Dermis microvascular lymphatic vessel endothelial cell (primary cell): Measurements from ENCODE around the gene OR6C70. TPM values are rescaled to one million over a fixed set of nuclear protein-coding genes. Genes with fewer than 3 reads are reported as not detected.
"Not testable (repeated sequence)": the region's sequence is repeated elsewhere in the genome, so short reads cannot be mapped to it uniquely, and the experiment has no call there.

Source experiments
- DNase-seq, 2 donors: peaks; one replicate each; pipeline versions ENCODE4 v3.0.0 to v3.0.0-alpha.2; 2010; ENCODE audit warnings: low read depth in 2 of 2
- total RNA-seq: library from RNA; depleted of rRNA; stranded (reverse); fragments of >200 nt; gene quantifications from 2 replicates; pipeline ENCODE4 v1.2.1, GENCODE V29; 2014

Gene OR6C70
- total RNA-seq: not detected in 2 replicates

DNA sequence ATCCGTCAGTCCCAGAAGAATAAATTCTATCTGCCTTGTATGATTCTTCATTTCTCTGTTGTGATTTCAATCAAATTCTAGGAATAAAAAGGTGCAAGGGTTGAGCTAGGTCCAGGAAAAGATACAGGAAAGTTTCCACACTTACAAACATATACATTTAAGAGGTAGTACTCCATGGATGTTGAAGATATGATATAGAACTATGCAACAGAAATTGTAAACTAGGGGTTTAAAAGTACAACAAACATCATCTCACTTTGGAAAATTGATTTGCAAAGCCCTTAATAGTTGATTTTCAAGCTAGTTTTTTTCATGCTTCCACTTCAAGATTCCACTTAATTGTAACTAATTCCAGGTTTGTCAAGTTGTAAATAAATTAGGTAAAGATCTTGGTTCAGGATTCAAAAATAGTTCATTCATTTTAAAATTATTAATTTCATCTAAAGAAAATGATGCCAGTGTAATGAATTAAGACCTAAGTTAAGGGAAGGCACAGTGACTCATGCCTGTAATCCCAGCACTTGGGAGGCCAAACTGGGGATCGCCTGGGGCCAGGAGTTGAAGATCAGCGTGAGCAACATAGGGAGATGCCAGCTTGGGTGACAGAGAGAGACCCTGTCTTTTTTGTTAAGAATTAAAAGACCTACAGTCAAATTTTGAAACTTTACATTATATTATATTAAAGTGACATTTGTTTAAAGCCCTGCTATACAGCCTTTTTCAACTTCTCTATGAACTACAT, at the start of gene OR6C70:
TSS of gene OR6C70 (minus strand) at position 51 of the 742 bp plus-strand sequence. CDS start at position 51, 0 bp downstream.
- no peak for DNase-seq

DNA sequence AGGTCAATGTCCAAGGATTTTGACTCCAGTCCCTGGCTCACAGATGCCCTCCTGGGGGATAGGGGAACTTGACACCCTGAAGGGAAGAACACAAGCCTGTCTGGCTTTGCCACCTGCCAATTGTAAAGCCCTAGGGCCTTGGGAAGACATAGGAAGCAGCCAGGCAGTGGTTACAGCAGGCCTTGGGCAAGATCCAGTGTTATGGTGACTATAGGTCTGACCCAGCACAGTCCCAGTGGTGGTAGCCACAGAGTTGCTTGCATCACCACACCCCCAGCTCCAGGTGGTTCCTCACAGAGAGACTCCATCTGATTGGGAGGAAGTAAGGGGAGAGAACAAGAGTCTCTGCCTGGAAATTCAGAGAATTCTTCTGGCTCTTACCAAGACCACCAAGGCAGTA, 46.5 kb upstream of the OR6C70 start:
- DNase-seq: no peak

DNA sequence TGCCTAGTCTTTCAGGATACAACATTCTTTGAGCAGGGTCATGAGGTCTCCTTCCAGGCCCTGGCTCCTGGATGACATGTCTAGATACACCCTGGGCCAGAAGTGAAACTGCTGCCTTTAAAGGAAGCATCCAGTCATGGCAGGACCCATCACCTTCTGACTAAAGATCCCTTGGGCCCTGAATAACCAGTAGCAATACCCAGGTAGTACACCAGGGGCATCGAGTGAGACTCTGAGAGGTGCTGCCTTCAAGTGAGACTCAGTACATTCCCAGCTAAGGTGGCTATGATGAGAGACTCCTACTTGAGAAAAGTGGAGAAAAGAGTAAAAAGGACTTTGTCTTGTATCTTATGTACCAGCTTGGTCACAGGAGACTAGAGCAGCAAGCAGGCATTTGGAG, 45.8 kb upstream of the OR6C70 start:
- no peak for DNase-seq

DNA sequence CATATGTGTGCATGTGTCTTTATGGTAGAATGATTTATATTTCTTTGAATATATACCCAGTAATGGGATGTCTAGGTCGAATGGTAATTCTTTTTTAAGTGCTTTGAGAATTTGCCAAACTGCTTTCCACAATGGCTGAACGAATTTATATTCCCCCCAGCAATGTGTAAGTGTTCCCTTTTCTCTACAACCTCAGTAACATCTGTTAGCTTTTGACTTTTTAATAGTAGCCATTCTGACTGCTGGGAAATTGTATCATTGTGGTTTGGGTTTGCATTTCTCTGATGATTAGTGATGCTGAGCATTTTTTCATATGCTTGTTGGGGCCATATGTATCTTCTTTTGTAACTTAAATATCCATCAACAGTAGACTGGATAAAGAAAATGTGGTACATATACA, 31.7 kb upstream of the OR6C70 start:
- DNase-seq: no peak

DNA sequence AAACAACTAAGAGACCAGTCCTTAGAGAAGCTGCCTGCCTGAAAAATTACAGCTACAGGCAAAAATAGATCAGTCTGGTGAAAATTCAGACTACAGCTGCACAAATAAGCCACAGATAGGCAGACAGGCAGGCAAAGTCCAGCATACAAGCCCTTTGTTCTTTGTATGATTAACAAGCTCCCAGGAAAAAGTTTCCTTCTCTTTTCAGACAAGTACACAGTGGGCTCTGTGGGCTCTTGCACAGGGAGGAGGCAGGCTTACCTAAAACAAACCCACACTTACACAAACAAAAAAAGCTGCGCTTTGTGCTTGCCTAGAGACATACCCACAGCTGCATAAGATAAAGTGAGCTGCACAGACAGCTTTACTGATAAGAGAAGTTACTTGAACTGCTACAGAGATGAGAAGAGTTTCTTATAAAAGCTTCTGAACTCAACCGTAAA, 29.9 kb upstream of the OR6C70 start:
- DNase-seq: no peak

DNA sequence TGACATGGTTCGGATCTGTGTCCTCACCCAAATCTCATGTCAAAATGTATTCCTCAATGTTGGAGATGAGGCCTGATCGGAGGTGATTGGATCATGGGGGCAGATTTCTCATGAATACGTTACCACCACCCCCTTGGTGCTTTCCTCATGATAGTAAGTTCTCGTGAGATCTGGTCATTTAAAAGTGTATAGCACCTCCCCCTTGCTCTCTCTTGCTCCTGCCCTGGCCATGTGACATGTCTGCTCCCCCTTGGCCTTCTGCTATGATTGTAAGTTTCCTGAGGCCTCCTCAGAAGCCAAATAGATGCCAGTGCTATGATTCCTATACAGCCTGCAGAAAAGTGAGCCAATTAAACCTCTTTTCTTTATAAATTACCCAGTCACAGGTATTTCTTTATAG, 29.3 kb upstream of the OR6C70 start:
- DNase-seq: no peak

DNA sequence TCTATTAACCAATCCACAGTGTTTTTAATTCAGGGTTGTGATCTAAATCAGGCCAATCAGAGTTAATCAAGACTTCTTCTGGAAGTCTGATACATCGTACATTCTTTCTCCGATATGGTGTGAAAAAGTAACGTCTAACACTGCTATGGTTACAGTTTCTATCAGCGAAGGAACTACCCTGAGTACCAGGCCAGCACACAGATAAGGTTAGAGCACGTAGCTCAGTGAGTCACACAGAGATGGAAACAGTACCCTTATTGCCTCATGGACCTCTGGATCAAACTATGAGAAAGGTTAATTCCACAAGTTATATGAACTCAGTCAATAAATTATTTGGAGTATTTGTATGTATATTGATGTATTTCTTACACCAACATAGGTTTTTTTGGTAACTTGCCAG, 25.6 kb upstream of the OR6C70 start:
- no peak for DNase-seq

DNA sequence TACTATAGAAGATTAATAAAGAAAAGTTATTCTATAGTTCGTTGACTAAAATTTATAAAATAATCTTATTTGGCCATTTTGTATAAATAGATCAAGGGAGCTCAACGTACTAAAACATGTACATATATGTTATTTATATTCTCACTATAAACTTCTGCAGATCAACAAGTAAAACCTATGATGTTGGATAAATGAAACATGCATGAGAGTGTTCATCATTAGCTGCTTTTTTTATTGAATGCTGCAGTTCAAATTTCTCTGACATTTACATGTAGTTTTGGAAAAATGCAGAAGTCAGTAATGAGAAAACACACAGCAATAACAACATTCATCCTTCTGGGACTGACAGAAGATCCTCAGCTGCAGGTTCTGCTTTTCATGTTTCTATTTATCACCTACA, 22.1 kb upstream of the OR6C70 start, which contains the start of gene OR6C68:
TSS of gene OR6C68 (plus strand) at position 301 of the 400 bp plus-strand sequence. CDS start at position 301, 0 bp downstream.
- DNase-seq: no peak

DNA sequence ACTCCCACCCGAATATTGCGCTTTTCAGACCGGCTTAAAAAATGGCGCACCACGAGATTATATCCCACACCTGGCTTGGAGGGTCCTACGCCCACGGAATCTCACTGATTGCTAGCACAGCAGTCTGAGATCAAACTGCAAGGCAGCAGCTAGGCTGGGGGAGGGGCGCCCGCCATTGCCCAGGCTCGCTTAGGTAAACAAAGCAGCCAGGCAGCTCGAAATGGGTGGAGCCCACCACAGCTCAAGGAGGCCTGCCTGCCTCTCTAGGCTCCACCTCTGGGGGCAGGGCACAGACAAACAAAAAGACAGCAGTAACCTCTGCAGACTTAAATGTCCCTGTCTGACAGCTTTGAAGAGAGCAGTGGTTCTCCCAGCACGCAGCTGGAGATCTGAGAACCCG, 14.3 kb upstream of the OR6C70 start:
- not testable (repeated sequence) for DNase-seq

DNA sequence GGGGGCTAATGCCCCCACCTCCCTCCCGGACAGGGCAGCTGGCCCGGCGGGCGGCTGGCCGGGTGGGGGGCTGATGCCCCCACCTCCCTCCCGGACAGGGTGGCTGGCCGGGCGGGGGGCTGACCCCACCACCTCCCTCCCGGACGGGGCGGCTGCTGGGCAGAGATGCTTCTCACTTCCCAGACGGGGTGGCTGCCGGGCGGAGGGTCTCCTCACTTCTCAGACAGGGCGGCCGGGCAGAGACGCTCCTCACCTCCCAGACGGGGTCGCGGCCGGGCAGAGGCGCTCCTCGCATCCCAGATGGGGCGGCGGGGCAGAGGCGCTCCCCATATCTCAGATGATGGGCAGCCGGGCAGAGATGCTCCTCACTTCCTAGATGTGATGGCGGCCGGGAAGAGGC, 9.2 kb upstream of the OR6C70 start:
- DNase-seq: not testable (repeated sequence)

DNA sequence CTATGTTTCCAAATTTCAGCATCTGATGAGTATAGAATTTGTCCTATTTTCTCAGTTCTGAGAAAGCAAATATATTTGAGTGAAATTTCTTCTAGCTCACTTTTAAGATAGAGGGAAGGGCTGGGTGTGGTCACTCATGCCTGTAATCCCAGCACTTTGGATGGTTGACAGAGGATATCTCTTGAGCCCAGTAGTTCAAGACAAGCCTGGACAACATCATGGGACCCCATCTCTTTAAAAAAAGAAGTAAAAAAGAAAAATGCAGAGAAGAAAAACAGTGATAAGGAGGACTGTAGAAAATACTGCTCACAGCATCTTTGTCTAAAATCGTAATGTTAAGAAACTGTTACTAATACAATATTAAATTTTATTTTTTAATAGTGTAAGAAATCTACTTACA, 2.3 kb upstream of the OR6C70 start:
- no peak for DNase-seq

DNA sequence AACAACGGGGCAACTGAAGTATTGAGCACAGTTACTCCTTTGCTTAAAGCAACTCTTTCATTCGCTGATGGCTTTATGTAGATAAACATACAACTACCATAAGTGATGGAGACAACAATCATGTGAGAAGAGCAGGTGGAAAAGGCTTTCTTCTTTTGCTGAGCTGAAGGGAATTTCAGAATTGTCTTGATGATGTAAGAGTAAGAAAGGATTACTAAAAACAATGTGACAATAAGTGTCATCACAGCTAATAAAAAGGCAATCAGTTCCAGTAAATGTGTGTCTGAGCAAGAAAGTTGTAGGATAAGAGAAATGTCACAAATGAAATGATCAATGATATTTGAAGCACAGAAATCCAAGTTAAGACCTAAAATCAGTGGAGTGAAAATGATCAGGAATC, 647 bp downstream of the OR6C70 start:
- DNase-seq: no peak

DNA sequence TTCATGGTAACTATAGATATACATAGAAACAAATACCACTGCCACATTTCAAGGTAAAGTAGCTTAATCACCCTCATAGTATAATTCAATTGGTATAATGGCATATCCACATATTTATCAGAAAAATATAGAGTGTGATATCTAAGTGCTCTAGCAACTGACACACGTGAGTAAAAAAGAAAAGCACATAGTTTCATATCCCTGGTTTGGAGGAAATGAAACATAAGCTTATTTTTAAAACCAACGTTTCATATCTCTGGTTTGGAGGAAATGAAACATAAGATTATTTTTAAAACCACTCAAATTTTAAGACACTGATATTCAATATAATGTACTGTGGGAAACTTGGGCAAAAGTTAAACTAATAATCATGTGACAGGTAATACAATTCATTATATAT, 2.1 kb downstream of the OR6C70 start:
- DNase-seq: no peak

DNA sequence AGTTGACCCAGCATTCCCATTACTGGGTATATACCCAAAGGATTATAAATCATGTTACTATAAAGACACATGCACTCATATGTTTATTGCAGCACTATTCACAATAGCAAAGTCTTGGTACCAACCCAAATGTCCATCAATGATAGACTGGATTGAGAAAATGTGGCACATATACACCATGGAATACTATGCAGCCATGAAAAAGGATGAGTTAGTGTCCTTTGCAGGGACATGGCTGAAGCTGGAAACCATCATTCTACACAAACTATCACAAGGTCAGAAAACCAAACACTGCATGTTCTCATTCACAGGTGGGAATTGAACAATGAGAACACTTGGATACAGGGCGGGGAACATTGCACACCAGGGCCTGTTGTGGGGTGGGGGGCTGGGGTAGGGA, 5.0 kb downstream of the OR6C70 start:
- DNase-seq: not testable (repeated sequence)

DNA sequence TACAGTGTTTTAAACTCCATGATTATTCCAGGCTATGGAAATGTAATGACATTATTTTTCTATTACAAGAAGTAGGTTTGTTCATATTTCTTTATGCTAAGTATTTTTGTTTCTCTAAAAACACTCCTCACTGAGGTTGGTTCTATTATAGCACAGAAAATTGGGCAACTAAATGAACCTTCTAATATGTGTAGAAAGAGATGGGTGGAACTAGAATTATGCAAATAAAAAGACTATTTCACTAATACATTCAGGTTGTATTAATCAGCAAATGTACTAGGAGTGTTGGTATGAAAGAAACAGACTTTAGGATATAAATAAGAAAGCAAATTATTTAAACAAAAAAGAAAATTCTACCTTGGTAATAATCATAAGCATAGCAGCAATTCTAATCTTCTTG, 21.1 kb downstream of the OR6C70 start:
- DNase-seq: no peak

DNA sequence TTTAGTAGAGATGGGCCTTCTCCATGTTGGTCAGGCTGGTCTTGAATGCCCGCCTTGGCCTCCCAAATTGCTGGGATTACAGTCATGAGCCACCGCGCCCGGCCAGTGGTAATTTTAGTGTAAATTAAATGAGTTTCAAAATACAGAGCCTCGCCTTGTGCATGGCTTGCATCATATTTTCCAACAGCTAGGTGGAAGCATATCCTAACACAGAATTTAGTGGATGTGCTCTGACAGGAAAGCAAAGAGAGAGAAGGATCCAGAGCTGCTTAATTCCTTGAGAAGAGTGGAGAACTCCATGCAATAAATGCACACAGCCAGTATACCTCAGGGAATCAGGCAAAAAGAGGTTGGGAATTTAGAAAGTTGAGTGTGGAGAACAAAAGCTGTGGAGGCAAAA, 23.6 kb downstream of the OR6C70 start:
- no peak for DNase-seq

DNA sequence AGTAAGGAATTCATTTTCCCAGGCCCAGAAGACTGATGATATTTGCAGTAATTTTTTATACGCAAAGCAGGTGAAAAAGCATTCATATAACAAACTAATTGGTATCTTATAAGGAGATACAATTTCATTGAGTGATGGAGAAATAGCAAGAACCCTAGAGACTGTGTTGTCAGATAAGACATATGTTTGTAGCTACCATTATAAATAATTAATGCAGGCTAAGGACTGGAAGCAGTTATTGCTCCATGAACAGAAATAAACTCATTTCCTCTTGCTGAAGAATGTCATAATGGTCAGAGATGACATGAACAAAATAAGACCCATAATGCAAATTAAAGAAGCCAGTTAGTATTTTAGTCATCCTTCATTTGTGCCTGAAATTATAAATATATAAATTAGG, 24.6 kb downstream of the OR6C70 start:
- DNase-seq: no peak

DNA sequence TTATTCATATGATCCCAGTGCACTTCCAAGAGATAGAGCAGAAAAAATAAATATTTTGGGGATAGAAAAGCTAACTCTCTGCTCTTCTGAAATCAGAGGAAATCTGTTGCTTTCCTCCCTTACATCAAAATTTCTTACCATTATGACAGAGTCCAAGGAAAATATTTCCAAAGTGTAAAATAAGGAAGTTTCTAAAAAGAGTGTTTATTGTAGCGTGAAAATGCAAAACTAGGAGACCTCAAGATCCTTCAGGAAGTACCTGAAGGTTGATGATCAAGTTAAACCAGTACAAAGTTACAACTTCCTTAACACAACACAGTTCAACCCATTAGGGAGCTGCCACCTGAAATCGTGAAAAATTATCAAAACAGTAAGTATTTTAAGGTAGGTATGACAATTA, 26.2 kb downstream of the OR6C70 start, which contains the start of gene OR6C2:
TSS of gene OR6C2 (plus strand) at position 301 of the 400 bp plus-strand sequence. CDS start 8,138 bp downstream, outside the sequence.
- DNase-seq: no peak

DNA sequence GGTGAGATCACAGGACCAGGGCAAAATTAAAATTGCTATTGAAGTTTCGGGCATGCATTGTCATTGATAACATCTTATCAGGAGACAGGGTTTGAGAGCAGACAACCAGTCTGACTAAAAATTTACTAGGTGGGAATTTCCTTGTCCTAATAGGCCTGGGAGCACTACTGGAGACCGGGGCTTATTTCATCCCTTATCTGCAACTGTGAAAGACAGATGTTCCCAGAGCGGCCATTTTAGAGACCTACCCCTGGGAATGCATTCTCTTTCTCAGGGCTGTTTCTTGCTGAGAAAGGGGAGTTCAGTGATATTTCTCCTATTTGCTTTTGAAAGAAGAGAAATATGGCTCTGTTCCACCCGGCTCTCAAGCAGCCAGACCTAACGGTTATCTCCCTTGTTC, 28.7 kb downstream of the OR6C70 start:
- DNase-seq: not testable (repeated sequence)

DNA sequence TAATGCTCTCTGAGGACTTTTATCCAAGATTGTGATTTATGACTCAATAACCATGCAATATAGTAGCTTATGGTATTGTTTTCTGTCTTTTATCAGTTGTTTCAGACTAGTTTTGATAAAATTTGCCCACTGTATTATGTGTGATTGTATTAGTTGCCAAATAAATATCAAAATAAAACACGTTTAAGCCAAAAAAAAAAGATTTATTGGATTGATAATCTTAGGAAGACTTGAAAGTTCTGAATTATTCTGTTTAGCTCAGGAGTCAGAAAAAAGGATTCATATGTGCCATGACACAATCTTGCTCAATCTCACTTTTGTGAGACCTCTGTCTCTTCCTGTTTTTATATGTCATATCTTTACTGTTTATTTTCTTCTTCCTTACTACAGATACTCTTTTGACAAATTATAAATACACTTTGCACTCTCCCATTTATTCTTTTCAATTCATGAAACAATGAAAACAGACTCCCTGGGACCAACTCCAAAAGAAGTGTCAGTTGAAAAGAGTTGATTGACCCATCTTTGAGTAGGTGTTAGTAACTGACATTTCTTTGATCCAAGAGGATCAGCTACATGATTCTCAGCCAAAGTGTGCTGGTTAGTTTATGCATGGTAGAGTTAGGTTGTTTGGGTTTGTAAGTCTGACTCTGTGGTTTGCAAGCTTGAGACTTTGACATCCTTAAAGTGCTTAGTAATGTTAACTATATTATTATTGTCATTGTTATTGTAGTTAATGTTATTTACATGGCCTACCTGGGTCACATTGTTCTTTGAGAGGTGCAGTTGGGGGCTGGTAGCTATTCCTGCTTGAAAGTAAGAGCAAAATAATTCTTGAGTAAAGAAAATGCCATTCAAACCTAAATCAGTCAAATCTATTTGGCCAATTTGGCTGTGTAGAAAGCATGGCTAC, 41.4 kb downstream of the OR6C70 start:
- no peak for DNase-seq

DNA sequence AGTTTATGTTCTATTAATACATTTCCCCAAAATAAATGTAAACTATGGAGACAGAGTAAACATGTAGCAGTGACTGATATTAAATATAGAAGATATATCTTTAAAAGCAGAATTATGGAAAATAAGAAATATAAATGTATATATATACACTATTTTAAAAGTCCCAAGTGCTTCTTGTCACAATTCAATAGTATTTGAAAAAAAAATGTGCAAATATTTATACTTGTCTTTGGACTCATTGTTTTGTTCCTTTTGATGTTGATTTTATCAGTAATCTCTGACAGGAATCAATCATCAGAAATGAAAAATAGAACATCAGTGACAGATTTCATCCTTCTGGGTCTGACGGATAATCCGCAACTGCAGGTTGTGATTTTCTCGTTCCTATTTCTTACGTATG, 44.0 kb downstream of the OR6C70 start, which contains the start of gene OR6C76:
TSS of gene OR6C76 (plus strand) at position 301 of the 400 bp plus-strand sequence. CDS start at position 301, 0 bp downstream.
- DNase-seq: no peak

DNA sequence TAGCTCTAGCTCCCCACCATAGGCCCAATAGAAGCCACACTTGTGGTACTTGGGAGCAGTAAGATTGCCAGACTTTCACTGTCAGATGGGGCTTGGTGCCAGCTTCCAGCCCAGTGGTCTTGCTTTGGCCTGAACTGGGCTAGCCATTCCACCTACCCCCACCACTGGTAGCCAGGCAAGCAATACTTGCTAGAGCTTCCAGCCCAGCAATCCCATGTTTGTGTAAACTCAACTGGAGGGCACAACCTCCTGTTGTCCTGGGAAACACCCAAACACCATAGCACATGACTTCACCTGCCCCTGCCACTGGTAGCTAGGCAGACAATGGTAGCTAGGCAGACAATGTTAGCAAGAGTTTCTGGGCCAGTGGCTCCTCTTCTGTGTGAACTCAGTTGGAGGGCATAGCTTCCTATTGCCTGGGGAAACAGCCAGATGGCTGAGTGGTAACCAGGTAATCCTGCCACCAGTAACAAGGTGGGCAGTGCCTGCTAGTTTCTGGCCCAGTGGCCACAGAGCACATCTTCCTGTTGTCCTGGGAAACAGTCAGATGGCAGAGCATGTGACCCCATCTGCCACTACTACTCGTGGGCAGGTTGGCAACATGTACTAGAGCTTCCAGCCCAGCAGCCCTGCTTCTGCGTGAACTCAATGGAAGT, 49.5 kb downstream of the OR6C70 start:
- DNase-seq: no peak
